HG03342 (cell line): ENCODE data around the gene SETBP1.
A peak's percentile ranks its signal among the peaks of the same experiment; 100 is the strongest.

Source experiments
- ATAC-seq: cut with Tn5 transposase; IDR thresholded peaks from one replicate; pipeline ENCODE4 v1.9.1; 2021; ENCODE audit warnings: mild to moderate bottlenecking, moderate library complexity; ENCODE audit not compliant: unreplicated experiment

The SETBP1 gene

GRCh38 chr18:44758861-44759631 is 78.4 kb downstream of the SETBP1 start:
- ATAC-seq = peak; percentile 94

- ATAC-seq = peak; percentile 62
These were observed 79.2 kb downstream of the SETBP1 start for GRCh38 chr18:44759925-44760342.

- no peak for ATAC-seq
These were observed 81.1 kb downstream of the SETBP1 start for GRCh38 chr18:44761812-44762211.

- no peak for ATAC-seq
These were observed 82.6 kb downstream of the SETBP1 start for GRCh38 chr18:44763327-44763726.

- no peak for ATAC-seq
These were observed 84.2 kb downstream of the SETBP1 start for GRCh38 chr18:44764863-44765262.

GRCh38 chr18:44765456-44765855 is 84.8 kb downstream of the SETBP1 start:
- ATAC-seq = no peak

- ATAC-seq = no peak
These were observed 85.8 kb downstream of the SETBP1 start for GRCh38 chr18:44766450-44766849.

- ATAC-seq = no peak
These were observed 87.1 kb downstream of the SETBP1 start for GRCh38 chr18:44767807-44768206.

GRCh38 chr18:44770641-44771040 is 90.0 kb downstream of the SETBP1 start:
- no peak for ATAC-seq

- no peak for ATAC-seq
These were observed 90.9 kb downstream of the SETBP1 start for GRCh38 chr18:44771572-44771955.

- no peak for ATAC-seq
These were observed 91.5 kb downstream of the SETBP1 start for GRCh38 chr18:44771956-44772917.

- ATAC-seq = no peak
These were observed 93.0 kb downstream of the SETBP1 start for GRCh38 chr18:44773640-44774155.

- ATAC-seq = no peak
These were observed 93.5 kb downstream of the SETBP1 start for GRCh38 chr18:44774191-44774590.

- ATAC-seq = no peak
These were observed 96.9 kb downstream of the SETBP1 start for GRCh38 chr18:44777457-44778192.

- no peak for ATAC-seq
These were observed 98.1 kb downstream of the SETBP1 start for GRCh38 chr18:44778788-44779187.

GRCh38 chr18:44779753-44780292 is 99.1 kb downstream of the SETBP1 start:
- no peak for ATAC-seq

- ATAC-seq = no peak
These were observed 101.2 kb downstream of the SETBP1 start for GRCh38 chr18:44781886-44782285.

- ATAC-seq = no peak
These were observed 101.9 kb downstream of the SETBP1 start for GRCh38 chr18:44782617-44783016.

GRCh38 chr18:44783371-44783770 is 102.7 kb downstream of the SETBP1 start:
- no peak for ATAC-seq

- peak; percentile 15 for ATAC-seq
These were observed 105.6 kb downstream of the SETBP1 start for GRCh38 chr18:44786257-44786656.

GRCh38 chr18:44786688-44787087 is 106.0 kb downstream of the SETBP1 start:
- ATAC-seq = peak; percentile 74
